Mesothelial cell of epicardium (in vitro differentiated cells): ENCODE measurements around the gene IFT122. TPM values are rescaled to one million over a fixed set of nuclear protein-coding genes. Genes with fewer than 3 reads are reported as not detected.
A peak's percentile ranks its signal among the peaks of the same experiment; 100 is the strongest.

ENCODE experiments used
- DNase-seq, 2 experiments: peaks; one replicate each; pipeline ENCODE4 v3.0.0; 2021; ENCODE audit warnings: low spot score in 2 of 2; ENCODE audit not compliant: unreplicated experiment in 2 of 2
- H3K27ac Mint-ChIP-seq: 2 replicates; pipeline ENCODE4 v1.8.0; 2021; ENCODE audit warnings: mixed read lengths
- H3K27me3 Mint-ChIP-seq: 2 replicates; pipeline ENCODE4 v1.8.0; 2021; ENCODE audit warnings: low read depth, mixed read lengths
- H3K36me3 Mint-ChIP-seq: 2 replicates; pipeline ENCODE4 v1.8.0; 2021; ENCODE audit warnings: mixed read lengths
- H3K4me1 Mint-ChIP-seq: 2 replicates; pipeline ENCODE4 v1.8.0; 2021; ENCODE audit warnings: mixed read lengths
- H3K4me3 Mint-ChIP-seq: 2 replicates; pipeline ENCODE4 v1.8.0; 2021; ENCODE audit warnings: mild to moderate bottlenecking, moderate library complexity, mixed read lengths
- H3K9me3 Mint-ChIP-seq: 2 replicates; pipeline ENCODE4 v1.8.0; 2021; ENCODE audit warnings: mixed read lengths
- CTCF ChIP-seq: fragments of 200-600 bp; sonication (generic); IDR thresholded peaks from one replicate; pipeline ENCODE4 v1.5.0; 2021; ENCODE audit warnings: antibody characterized with exemption; ENCODE audit not compliant: unreplicated experiment
- total RNA-seq: library from RNA; stranded (reverse); gene quantifications from 3 replicates; pipeline ENCODE4 v1.2.1, GENCODE V29; 2021

The IFT122 gene
- total RNA-seq, 1 donor from 2014 or later = 48.0 TPM

GRCh38 chr3:129413687-129414506 lies 26.1 kb upstream of the IFT122 start:
- Mint-ChIP-seq H3K36me3 (no peaks in the 10 kb centered on the region), H3K4me3 (no peak overlapping the region), H3K9me3 (no peaks in the 10 kb centered on the region), H3K4me1 (peaks cover 27% of the 10 kb centered on the region), H3K27me3 (no peaks in the 10 kb centered on the region), H3K27ac (peak overlapping the region; percentile 94)
- no peak for TF ChIP-seq CTCF
- DNase-seq = no peak

GRCh38 chr3:129415378-129415777 lies 24.6 kb upstream of the IFT122 start:
- H3K4me3 Mint-ChIP-seq = no peak overlapping the region
- no peak for TF ChIP-seq CTCF
- H3K4me1 Mint-ChIP-seq = peaks cover 24% of the 10 kb centered on the region
- no peaks in the 10 kb centered on the region for H3K27me3 Mint-ChIP-seq
- H3K27ac Mint-ChIP-seq = no peak overlapping the region
- no peaks in the 10 kb centered on the region for H3K9me3 Mint-ChIP-seq
- DNase-seq = no peak
- H3K36me3 Mint-ChIP-seq = no peaks in the 10 kb centered on the region

GRCh38 chr3:129415830-129416229 lies 24.2 kb upstream of the IFT122 start:
- Mint-ChIP-seq H3K36me3 (no peaks in the 10 kb centered on the region), H3K4me1 (peaks cover 22% of the 10 kb centered on the region), H3K27ac (no peak overlapping the region), H3K4me3 (no peak overlapping the region), H3K27me3 (no peaks in the 10 kb centered on the region), H3K9me3 (no peaks in the 10 kb centered on the region)
- TF ChIP-seq CTCF = no peak
- no peak for DNase-seq

GRCh38 chr3:129416415-129416814 lies 23.6 kb upstream of the IFT122 start:
- Mint-ChIP-seq H3K4me3 (no peak overlapping the region), H3K4me1 (peaks cover 22% of the 10 kb centered on the region), H3K36me3 (no peaks in the 10 kb centered on the region), H3K27ac (no peak overlapping the region), H3K27me3 (no peaks in the 10 kb centered on the region), H3K9me3 (no peaks in the 10 kb centered on the region)
- DNase-seq = no peak
- no peak for TF ChIP-seq CTCF

GRCh38 chr3:129417326-129417725 lies 22.7 kb upstream of the IFT122 start:
- no peaks in the 10 kb centered on the region for H3K36me3 Mint-ChIP-seq
- no peak overlapping the region for H3K4me3 Mint-ChIP-seq
- H3K27me3 Mint-ChIP-seq = no peaks in the 10 kb centered on the region
- no peak overlapping the region for H3K27ac Mint-ChIP-seq
- H3K9me3 Mint-ChIP-seq = no peaks in the 10 kb centered on the region
- TF ChIP-seq CTCF = no peak
- DNase-seq = no peak
- peaks cover 19% of the 10 kb centered on the region for H3K4me1 Mint-ChIP-seq
